Upper lobe of left lung (tissue), 4 donors: ENCODE measurements around the gene SORD.
"Not testable (repeated sequence)": the region's sequence is repeated elsewhere in the genome, so short reads cannot be mapped to it uniquely, and the experiment has no call there.

Experiments used
- EP300 ChIP-seq, 4 donors: sonication (generic); formaldehyde crosslinking; IDR thresholded peaks; one replicate each; pipeline ENCODE4 v1.5.1; 2017; ENCODE audit warnings: antibody characterized with exemption in 4 of 4, control low read depth in 2 of 4
- POLR2A ChIP-seq, 4 donors: fragments of 450-650 bp; IDR thresholded peaks; one replicate each; pipeline ENCODE4 v1.5.1; 2016 to 2017; ENCODE audit warnings: antibody characterized with exemption in 4 of 4, mild to moderate bottlenecking in 2 of 4
- POLR2AphosphoS5 ChIP-seq, 2 donors: sonication (generic); formaldehyde crosslinking; IDR thresholded peaks; one replicate each; pipeline ENCODE4 v1.5.1; 2017; ENCODE audit warnings: antibody characterized with exemption in 2 of 2
- TF ChIP-seq, protein P1 (sequence below), 6 experiments: fragments of 450-650 bp in 4 of 6; fragments of 200-600 bp in 2 of 6; sonication (generic) in 2 of 6; IDR thresholded peaks; one replicate each; pipeline ENCODE4 v1.5.1; 2016 to 2019; ENCODE audit warnings: antibody characterized with exemption in 6 of 6

DNA sequence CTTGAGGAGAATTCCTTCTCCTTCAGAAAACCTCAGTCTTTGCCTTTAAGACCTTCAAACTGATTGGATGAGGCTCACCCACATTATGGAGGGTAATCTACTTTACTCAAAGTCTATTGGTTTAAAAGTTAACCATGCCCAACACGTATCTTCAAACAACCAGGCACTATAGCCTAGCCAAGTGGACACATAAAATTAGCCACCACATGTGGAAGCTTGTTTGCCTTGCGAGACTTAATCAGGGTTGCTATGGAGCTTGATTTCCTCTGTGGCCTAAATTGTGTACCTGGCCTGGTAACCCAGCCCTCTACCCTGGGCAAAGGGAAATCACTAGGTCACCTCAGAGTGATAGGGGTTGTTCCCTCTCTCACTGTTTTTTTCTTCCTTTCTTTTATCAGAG is 19.9 kb downstream of the SORD start:
- not testable (repeated sequence) for TF ChIP-seq POLR2AphosphoS5, POLR2A, EP300 (IDR thresholded peaks at IDR 0.05)
- TF ChIP-seq, protein P1, sequence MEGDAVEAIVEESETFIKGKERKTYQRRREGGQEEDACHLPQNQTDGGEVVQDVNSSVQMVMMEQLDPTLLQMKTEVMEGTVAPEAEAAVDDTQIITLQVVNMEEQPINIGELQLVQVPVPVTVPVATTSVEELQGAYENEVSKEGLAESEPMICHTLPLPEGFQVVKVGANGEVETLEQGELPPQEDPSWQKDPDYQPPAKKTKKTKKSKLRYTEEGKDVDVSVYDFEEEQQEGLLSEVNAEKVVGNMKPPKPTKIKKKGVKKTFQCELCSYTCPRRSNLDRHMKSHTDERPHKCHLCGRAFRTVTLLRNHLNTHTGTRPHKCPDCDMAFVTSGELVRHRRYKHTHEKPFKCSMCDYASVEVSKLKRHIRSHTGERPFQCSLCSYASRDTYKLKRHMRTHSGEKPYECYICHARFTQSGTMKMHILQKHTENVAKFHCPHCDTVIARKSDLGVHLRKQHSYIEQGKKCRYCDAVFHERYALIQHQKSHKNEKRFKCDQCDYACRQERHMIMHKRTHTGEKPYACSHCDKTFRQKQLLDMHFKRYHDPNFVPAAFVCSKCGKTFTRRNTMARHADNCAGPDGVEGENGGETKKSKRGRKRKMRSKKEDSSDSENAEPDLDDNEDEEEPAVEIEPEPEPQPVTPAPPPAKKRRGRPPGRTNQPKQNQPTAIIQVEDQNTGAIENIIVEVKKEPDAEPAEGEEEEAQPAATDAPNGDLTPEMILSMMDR (IDR thresholded peaks at IDR 0.05), result not testable (repeated sequence)
